Dedifferentiated amniotic fluid mesenchymal stem cell (primary cell): ENCODE data around the gene AP4E1.
"Not testable (repeated sequence)": the region's sequence is repeated elsewhere in the genome, so short reads cannot be mapped to it uniquely, and the experiment has no call there.

Experiments used
- DNase-seq: peaks from one replicate; pipeline ENCODE4 v3.0.0-alpha.2; 2016; ENCODE audit errors: extremely low spot score

AP4E1 gene

GRCh38 chr15:50945725-50946124, 37.2 kb downstream of the AP4E1 start:
- no peak for DNase-seq

GRCh38 chr15:50950745-50951144, 42.3 kb downstream of the AP4E1 start:
- DNase-seq: not testable (repeated sequence)

- DNase-seq: peak; percentile 35
These were observed 44.8 kb downstream of the AP4E1 start for GRCh38 chr15:50953302-50953701.

- not testable (repeated sequence) for DNase-seq
These were observed 46.4 kb downstream of the AP4E1 start for GRCh38 chr15:50954837-50955236.

GRCh38 chr15:50959717-50960116, 51.2 kb downstream of the AP4E1 start:
- no peak for DNase-seq

GRCh38 chr15:50964075-50964474, 55.6 kb downstream of the AP4E1 start:
- no peak for DNase-seq

- DNase-seq: no peak
These were observed 59.9 kb downstream of the AP4E1 start for GRCh38 chr15:50968353-50968752.

- no peak for DNase-seq
These were observed 62.0 kb downstream of the AP4E1 start for GRCh38 chr15:50970524-50970923.

- no peak for DNase-seq
These were observed 62.6 kb downstream of the AP4E1 start for GRCh38 chr15:50971115-50971514.

GRCh38 chr15:50971542-50971941, 63.1 kb downstream of the AP4E1 start:
- DNase-seq: no peak

- DNase-seq: no peak
These were observed 65.1 kb downstream of the AP4E1 start for GRCh38 chr15:50973605-50974004.

GRCh38 chr15:50977162-50977561, 68.7 kb downstream of the AP4E1 start:
- no peak for DNase-seq

- DNase-seq: no peak
These were observed 70.1 kb downstream of the AP4E1 start for GRCh38 chr15:50978580-50978979.

- DNase-seq: no peak
These were observed 70.6 kb downstream of the AP4E1 start for GRCh38 chr15:50979041-50979440.

- no peak for DNase-seq
These were observed 85.1 kb downstream of the AP4E1 start for GRCh38 chr15:50993598-50993997.

GRCh38 chr15:50996641-50997040, 88.2 kb downstream of the AP4E1 start:
- DNase-seq: peak; percentile 37

GRCh38 chr15:50997371-50998051, 89.0 kb downstream of the AP4E1 start:
- DNase-seq: no peak

- peak; percentile 22 for DNase-seq
These were observed 95.6 kb downstream of the AP4E1 start for GRCh38 chr15:51004103-51004551.

GRCh38 chr15:51006336-51006985, 98.0 kb downstream of the AP4E1 start:
- no peak for DNase-seq

GRCh38 chr15:51007131-51007666, 98.7 kb downstream of the AP4E1 start:
- DNase-seq: no peak

GRCh38 chr15:51011212-51011611, 102.7 kb downstream of the AP4E1 start:
- no peak for DNase-seq

GRCh38 chr15:51016615-51017014, 108.1 kb downstream of the AP4E1 start:
- DNase-seq: no peak

- no peak for DNase-seq
These were observed 113.7 kb downstream of the AP4E1 start for GRCh38 chr15:51022206-51022605.
